ENCODE results near the gene TAF4B. TPM values are rescaled to one million over a fixed set of nuclear protein-coding genes. Genes with fewer than 3 reads are reported as not detected.

The TAF4B gene
- total and polyA plus RNA-seq, 9 donors, result 5.0 to 19.1 (median 7.8) TPM

DNA sequence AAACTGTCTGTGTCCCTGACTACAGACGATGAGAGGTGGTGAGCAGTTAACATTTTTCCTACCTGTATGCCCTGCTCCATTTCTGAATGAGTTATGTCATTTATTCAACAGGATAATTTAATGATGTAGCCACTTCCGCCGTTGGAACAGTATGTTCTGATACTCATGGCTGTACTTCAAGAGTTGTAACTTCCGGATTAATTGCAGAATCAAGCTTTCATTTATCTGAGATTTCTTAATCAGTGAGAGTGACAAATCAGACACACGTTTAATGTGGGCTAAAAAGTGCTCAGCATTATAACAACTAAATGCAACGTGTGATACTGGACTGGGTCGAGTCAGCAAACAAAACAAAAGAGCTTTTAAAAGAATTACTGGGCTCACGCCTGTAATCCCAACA is 214.4 kb downstream of the TAF4B start:
- no peak for DNase-seq
- Histone ChIP-seq H3K36me3 (no peaks in the 10 kb centered on the region), H3K4me3 (no peak overlapping the region), H3K4me1 (ENCODE audit: insufficient read depth) (peaks cover 3% of the 10 kb centered on the region), H3K27me3 (no peaks in the 10 kb centered on the region), H3K27ac (no peak overlapping the region), H3K9me3 (no peaks in the 10 kb centered on the region)
- TF ChIP-seq POLR2A (IDR thresholded peaks at IDR 0.05), result no peak
- TF ChIP-seq, protein P1, sequence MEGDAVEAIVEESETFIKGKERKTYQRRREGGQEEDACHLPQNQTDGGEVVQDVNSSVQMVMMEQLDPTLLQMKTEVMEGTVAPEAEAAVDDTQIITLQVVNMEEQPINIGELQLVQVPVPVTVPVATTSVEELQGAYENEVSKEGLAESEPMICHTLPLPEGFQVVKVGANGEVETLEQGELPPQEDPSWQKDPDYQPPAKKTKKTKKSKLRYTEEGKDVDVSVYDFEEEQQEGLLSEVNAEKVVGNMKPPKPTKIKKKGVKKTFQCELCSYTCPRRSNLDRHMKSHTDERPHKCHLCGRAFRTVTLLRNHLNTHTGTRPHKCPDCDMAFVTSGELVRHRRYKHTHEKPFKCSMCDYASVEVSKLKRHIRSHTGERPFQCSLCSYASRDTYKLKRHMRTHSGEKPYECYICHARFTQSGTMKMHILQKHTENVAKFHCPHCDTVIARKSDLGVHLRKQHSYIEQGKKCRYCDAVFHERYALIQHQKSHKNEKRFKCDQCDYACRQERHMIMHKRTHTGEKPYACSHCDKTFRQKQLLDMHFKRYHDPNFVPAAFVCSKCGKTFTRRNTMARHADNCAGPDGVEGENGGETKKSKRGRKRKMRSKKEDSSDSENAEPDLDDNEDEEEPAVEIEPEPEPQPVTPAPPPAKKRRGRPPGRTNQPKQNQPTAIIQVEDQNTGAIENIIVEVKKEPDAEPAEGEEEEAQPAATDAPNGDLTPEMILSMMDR (IDR thresholded peaks at IDR 0.05), result no peak
- no peak for TF ChIP-seq EP300 (IDR thresholded peaks at IDR 0.05)
- intact Hi-C loops (cut with DNase I), result no loop called here
- WGBS, 3 donors, result 51 to 70% (median 62%) methylated on average over 8 of the region's 8 CpGs

Small RNAs within 50 kb of the gene (small RNA-seq; reads per million reads assigned to genes)
- gene RNU6-1289P, result not detected

Other genes with a start within 250 kb of the TAF4B start
- gene SS18, start 135.8 kb upstream of the TAF4B start, total RNA-seq, result 10 to 100 TPM; 64.6 to 95.5 (median 82.8) TPM
- gene SS18, start 135.8 kb upstream of the TAF4B start, polyA plus RNA-seq, result 10 to 100 TPM; 59.1 to 75.1 TPM
- gene PSMA8, start 92.6 kb upstream of the TAF4B start, total RNA-seq, result under 1 TPM in 3 of 7 donors, not detected in 4; 0.12 to 0.25 (median 0.15) TPM
- under 1 TPM in 1 of 2 donors, not detected in 1; 0.17 TPM for gene PSMA8, start 92.6 kb upstream of the TAF4B start, polyA plus RNA-seq

All from ovary (tissue), 9 donors.